ENCODE measurements around the gene ARL2BP. TPM values are rescaled to one million over a fixed set of nuclear protein-coding genes. Genes with fewer than 3 reads are reported as not detected.

The ARL2BP gene
- total and polyA plus RNA-seq, 2 experiments from 2014 or later, result 111 to 116 TPM

- Histone ChIP-seq H3K9ac (no peak overlapping the region), H3K36me3 (ENCODE audit: low read depth) (peaks cover 69% of the 10 kb centered on the region), H3K4me3 (no peak overlapping the region), H3F3A (ENCODE audit: insufficient read depth) (no peaks in the 10 kb centered on the region), H3K4me1 (ENCODE audit: insufficient read depth) (peaks cover 8% of the 10 kb centered on the region; the same call in 1 of the 2 replicates), H3K27me3 (replicated peaks; ENCODE audit: insufficient read depth) (no peaks in the 10 kb centered on the region), H3K27ac (no peak overlapping the region), H2AFZ (no peak overlapping the region), H3K4me2 (ENCODE audit: unreplicated experiment) (no peak overlapping the region), H4K20me1 (ENCODE audit: insufficient read depth) (no peaks in the 10 kb centered on the region), H3K9me2 (ENCODE audit: insufficient read depth) (no peaks in the 10 kb centered on the region), H3K9me3 (ENCODE audit: low read depth) (no peaks in the 10 kb centered on the region), H3K79me2 (ENCODE audit: insufficient read depth) (no peaks in the 10 kb centered on the region; the same call in 1 of the 2 replicates)
- DNase-seq, result no peak
- WGBS, 2 experiments (ENCODE audit: low coverage in 1 of 2, low lambda C conversion rate in 2 of 2, missing lambda C conversion rate in 2 of 2), result 97 to 98% methylated on average over 6 of the region's 6 CpGs
- in situ Hi-C loops (cut with MboI), result no loop called here
- TF ChIP-seq EZH2phosphoT487 (IDR thresholded peaks at IDR 0.05; ENCODE audit: insufficient read depth, low read depth) (no peak), EZH2 (IDR thresholded peaks at IDR 0.05; ENCODE audit: insufficient read depth, poor library complexity, severe bottlenecking) (no peak)
Observed at GRCh38 chr16:57224651-57225335, 20.3 kb upstream of the ARL2BP start.

GRCh38 chr16:57225978-57226377 is 19.1 kb upstream of the ARL2BP start:
- no peak overlapping the region for H3K27ac ChIP-seq
- no peaks in the 10 kb centered on the region for H4K20me1 ChIP-seq (ENCODE audit: insufficient read depth)
- in situ Hi-C loops (cut with MboI), result no loop called here
- no peaks in the 10 kb centered on the region for H3F3A ChIP-seq (ENCODE audit: insufficient read depth)
- H3K4me1 ChIP-seq (ENCODE audit: insufficient read depth), result peaks cover 8% of the 10 kb centered on the region; the same call in 1 of the 2 replicates
- H2AFZ ChIP-seq, result no peak overlapping the region
- no peaks in the 10 kb centered on the region for H3K27me3 ChIP-seq (replicated peaks; ENCODE audit: insufficient read depth)
- 97 to 99% methylated on average over 7 of the region's 7 CpGs for WGBS, 2 experiments (ENCODE audit: low coverage in 1 of 2, low lambda C conversion rate in 2 of 2, missing lambda C conversion rate in 2 of 2)
- no peak overlapping the region for H3K4me3 ChIP-seq
- H3K9me3 ChIP-seq (ENCODE audit: low read depth), result no peaks in the 10 kb centered on the region
- H3K79me2 ChIP-seq (ENCODE audit: insufficient read depth), result no peaks in the 10 kb centered on the region; the same call in 1 of the 2 replicates
- H3K9me2 ChIP-seq (ENCODE audit: insufficient read depth), result no peaks in the 10 kb centered on the region
- no peak overlapping the region for H3K4me2 ChIP-seq (ENCODE audit: unreplicated experiment)
- TF ChIP-seq EZH2 (IDR thresholded peaks at IDR 0.05; ENCODE audit: insufficient read depth, poor library complexity, severe bottlenecking) (no peak), EZH2phosphoT487 (IDR thresholded peaks at IDR 0.05; ENCODE audit: insufficient read depth, low read depth) (no peak)
- no peak for DNase-seq
- no peak overlapping the region for H3K9ac ChIP-seq
- peaks cover 67% of the 10 kb centered on the region for H3K36me3 ChIP-seq (ENCODE audit: low read depth)

- no peak overlapping the region for H2AFZ ChIP-seq
- peaks cover 67% of the 10 kb centered on the region for H3K36me3 ChIP-seq (ENCODE audit: low read depth)
- no peaks in the 10 kb centered on the region for H3K27me3 ChIP-seq (replicated peaks; ENCODE audit: insufficient read depth)
- no peaks in the 10 kb centered on the region; the same call in 1 of the 2 replicates for H3K79me2 ChIP-seq (ENCODE audit: insufficient read depth)
- no peaks in the 10 kb centered on the region for H3F3A ChIP-seq (ENCODE audit: insufficient read depth)
- peak overlapping the region; percentile 30; the same call in 1 of the 2 replicates for H3K27ac ChIP-seq
- 77 to 89% methylated on average over 4 of the region's 4 CpGs for WGBS, 2 experiments (ENCODE audit: low coverage in 1 of 2, low lambda C conversion rate in 2 of 2, missing lambda C conversion rate in 2 of 2)
- TF ChIP-seq EZH2 (IDR thresholded peaks at IDR 0.05; ENCODE audit: insufficient read depth, poor library complexity, severe bottlenecking) (no peak), EZH2phosphoT487 (IDR thresholded peaks at IDR 0.05; ENCODE audit: insufficient read depth, low read depth) (no peak)
- in situ Hi-C loops (cut with MboI), result no loop called here
- DNase-seq, result peak; percentile 32
- no peak overlapping the region for H3K4me3 ChIP-seq
- H3K4me1 ChIP-seq (ENCODE audit: insufficient read depth), result peaks cover 8% of the 10 kb centered on the region; the same call in 1 of the 2 replicates
- no peaks in the 10 kb centered on the region for H4K20me1 ChIP-seq (ENCODE audit: insufficient read depth)
- no peak overlapping the region for H3K9ac ChIP-seq
- no peaks in the 10 kb centered on the region for H3K9me2 ChIP-seq (ENCODE audit: insufficient read depth)
- H3K4me2 ChIP-seq (ENCODE audit: unreplicated experiment), result no peak overlapping the region
- H3K9me3 ChIP-seq (ENCODE audit: low read depth), result no peaks in the 10 kb centered on the region
Observed at GRCh38 chr16:57226701-57227621, 18.1 kb upstream of the ARL2BP start.

- DNase-seq, result no peak
- Histone ChIP-seq H3K9me2 (ENCODE audit: insufficient read depth) (no peaks in the 10 kb centered on the region), H3K9ac (no peak overlapping the region), H3K27me3 (replicated peaks; ENCODE audit: insufficient read depth) (no peaks in the 10 kb centered on the region), H3K4me2 (ENCODE audit: unreplicated experiment) (no peak overlapping the region), H3K36me3 (ENCODE audit: low read depth) (peaks cover 61% of the 10 kb centered on the region), H3F3A (ENCODE audit: insufficient read depth) (peaks cover 6% of the 10 kb centered on the region; the same call in 1 of the 2 replicates), H3K27ac (no peak overlapping the region), H3K4me3 (no peak overlapping the region), H2AFZ (no peak overlapping the region), H3K4me1 (ENCODE audit: insufficient read depth) (peaks cover 8% of the 10 kb centered on the region; the same call in 1 of the 2 replicates), H3K79me2 (ENCODE audit: insufficient read depth) (no peaks in the 10 kb centered on the region), H4K20me1 (ENCODE audit: insufficient read depth) (no peaks in the 10 kb centered on the region), H3K9me3 (ENCODE audit: low read depth) (no peaks in the 10 kb centered on the region)
- WGBS, 2 experiments (ENCODE audit: low coverage in 1 of 2, low lambda C conversion rate in 2 of 2, missing lambda C conversion rate in 2 of 2), result 95 to 96% methylated on average over 1 of the region's 1 CpG
- in situ Hi-C loops (cut with MboI), result no loop called here
- TF ChIP-seq EZH2 (IDR thresholded peaks at IDR 0.05; ENCODE audit: insufficient read depth, poor library complexity, severe bottlenecking) (no peak), EZH2phosphoT487 (IDR thresholded peaks at IDR 0.05; ENCODE audit: insufficient read depth, low read depth) (no peak)
Observed at GRCh38 chr16:57229079-57229478, 16.0 kb upstream of the ARL2BP start.

Data from GM23248 (cell line).